HCEC 1CT (cell line): Measurements from ENCODE around the gene GSTA5.
A peak's percentile ranks its signal among the peaks of the same experiment; 100 is the strongest.
"Not testable (repeated sequence)": the region's sequence is repeated elsewhere in the genome, so short reads cannot be mapped to it uniquely, and the experiment has no call there.

Experiments
- DNase-seq: peaks from one replicate; pipeline ENCODE4 v3.0.0-alpha.2; 2017

Gene GSTA5

DNA sequence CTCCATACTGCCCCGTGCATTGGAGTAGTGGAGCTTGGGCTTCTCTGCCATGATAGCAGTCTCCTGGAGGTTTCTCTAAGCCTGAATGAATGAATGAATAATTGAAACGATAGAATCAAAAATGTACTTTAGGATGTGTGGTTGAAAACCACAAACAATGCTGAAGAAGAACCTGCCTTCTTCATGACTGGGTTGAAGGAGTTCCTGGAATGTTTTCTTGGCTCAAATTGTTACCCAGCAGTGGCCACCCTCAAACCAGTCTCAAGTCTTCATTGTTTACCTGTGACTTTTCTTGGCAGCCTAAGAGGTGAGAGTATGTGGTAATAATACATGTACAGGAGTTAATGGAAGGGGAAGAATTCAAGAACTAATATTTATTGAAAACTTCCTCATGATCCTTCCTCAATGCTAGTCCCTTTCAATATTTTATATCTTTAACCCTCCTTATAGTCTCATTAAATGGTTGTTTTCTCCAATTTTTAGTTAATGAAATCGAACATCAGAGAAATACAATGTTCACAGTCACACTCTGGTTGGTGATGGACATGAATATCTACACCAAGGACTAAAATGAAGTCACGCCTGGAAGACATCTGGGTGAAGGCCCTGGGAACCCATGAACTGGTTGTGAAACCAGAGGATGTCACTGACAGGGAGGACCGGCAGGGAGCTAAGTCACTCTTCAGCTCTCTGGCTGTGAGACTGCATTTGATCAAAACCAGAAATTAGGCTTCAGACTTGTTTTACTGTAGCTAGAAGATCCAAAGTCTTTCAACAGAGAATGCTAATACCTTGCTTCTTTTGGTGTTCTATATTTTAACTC is at the start of gene GSTA5:
GSTA5 (minus strand) TSS at position 51 of the 823 bp plus-strand sequence.
- DNase-seq, result no peak

DNA sequence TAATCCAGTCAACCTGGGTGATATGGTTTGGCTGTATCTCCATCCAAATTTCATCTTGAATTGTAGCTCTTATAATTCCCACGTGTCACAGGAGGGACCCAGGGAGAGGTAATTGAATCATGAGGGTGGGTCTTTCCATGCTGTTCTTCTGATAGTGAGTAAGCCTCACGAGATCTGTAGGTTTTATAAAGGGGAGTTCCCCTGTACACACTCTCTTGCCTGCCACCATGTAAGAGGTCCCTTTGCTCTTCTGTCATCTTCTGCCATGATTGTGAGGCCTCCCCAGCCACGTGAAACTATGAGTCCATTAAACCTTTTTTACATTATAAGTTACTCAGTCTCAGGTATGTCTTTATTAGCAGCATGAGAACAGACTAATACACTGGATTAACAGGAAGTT is 49.4 kb upstream of the GSTA5 start:
- no peak for DNase-seq

DNA sequence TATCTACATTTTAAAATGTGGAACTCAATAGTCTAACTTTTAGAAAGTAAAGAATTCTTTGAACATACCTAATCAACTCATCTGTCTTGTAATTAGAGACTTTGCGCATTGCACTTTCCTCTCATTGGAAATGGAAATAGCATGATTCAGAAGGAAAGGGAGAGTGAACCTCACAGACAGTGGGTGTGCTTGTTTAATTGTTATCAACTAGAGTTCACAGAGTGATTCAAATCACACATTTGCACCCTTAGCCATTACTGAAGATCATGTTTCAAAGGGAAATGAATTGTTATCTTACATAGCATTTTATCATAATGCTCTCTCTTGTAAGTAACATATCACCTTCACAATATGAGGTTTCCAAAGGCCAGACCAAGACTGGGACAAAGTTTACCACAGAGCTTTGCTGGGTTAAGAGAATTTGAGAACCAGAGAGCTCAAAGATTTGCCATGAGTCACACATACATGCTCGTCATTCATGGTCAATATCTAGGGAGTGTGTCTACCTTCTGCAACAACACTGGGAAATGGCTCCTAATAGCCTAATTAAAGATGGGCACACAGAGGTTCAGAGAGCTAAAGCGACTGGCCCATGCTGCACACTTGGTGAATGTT is 47.4 kb upstream of the GSTA5 start:
- DNase-seq, result peak; percentile 15

DNA sequence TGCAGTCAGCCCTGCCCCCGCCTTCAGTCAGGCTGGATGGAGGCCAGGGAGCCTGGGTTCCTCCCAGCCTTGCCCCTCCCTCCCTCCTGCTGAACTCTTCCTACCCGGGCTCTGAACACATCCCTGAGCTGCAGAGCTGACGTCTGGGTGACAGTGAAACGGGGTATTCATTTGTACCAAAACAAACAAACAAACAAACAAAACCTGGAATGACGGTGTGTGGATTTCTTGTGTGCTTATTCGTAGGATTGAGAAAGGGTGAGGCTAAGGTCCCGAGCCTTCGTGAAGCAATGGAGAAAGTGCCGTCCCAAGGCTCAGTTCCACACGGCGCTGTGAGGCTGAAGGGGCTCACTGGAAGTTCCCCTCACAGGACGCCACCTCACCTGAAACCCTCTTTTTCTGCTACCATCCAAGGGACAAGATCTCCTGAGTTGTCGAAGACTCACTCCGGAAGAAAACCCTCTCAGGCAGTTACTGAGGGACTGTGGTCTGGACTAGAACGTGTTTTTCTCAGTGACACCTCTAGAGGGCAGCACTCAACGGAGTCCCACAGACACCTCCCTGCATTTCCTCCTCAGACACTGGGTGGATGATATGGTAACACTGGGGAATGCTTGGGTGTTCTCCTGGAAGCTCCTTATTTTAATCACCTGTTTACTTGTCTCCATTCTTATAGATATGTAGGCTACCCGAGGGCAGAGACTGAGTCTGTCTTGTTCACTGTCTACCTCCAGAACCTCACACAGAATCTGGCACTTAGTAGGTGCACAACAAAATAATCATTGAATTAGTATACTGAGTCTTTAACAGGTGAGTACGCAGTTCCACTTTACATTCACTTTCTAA is 41.6 kb upstream of the GSTA5 start:
- DNase-seq, result peak; percentile 72

DNA sequence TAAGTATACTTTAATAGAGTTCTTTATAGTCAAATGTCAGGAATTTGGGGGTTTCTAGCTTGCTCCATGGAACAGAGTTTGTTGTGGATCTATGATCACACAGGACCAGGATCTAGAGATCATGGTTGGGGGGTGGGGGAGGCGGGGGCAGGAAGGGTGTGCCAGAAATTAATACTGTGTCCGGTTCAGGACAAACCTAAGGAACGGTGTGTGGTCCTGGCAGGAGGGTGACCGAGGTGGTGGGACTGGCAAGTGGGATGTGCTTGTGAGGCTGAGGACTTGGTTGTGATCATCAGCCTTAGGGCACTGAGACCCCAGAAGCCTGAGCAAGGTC is 41.0 kb upstream of the GSTA5 start:
- no peak for DNase-seq

DNA sequence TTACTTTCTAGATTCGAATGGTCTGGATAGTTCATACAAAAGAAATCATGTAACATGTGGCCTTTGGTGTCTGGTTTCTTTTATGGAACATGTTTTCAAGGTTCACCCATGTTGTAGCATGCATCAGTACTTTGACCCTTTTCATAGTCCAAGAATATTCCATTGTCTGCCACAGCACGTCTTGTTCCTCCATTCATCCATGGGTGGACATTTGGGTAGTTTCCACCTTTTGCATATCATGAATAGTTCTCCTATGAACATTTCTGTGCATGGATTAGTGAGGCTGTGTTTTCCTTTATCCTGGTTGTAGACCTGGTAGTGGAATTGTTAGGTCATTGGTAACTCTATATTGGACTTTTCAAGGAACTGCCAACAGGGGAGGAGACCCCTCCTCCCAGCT is 37.2 kb upstream of the GSTA5 start:
- DNase-seq, result peak; percentile 18

DNA sequence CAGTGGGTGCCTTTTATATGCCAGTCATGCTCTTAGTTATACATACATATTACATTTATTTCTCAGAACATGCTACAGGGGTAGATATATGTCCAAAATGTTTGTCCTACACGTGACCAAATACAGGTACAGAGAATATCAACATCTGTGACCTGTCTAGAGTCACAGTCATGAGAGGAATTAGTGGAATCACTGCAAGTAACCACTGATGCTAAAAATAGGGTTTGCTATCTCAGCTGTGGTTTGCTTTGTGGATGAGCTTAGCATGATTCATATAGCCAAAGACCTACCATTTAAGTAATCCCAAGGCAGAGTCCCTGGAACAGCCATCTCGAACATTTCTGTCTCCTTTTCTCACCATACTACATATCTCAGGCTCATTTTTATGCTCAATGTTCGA is 36.6 kb upstream of the GSTA5 start:
- DNase-seq, result peak; percentile 94

DNA sequence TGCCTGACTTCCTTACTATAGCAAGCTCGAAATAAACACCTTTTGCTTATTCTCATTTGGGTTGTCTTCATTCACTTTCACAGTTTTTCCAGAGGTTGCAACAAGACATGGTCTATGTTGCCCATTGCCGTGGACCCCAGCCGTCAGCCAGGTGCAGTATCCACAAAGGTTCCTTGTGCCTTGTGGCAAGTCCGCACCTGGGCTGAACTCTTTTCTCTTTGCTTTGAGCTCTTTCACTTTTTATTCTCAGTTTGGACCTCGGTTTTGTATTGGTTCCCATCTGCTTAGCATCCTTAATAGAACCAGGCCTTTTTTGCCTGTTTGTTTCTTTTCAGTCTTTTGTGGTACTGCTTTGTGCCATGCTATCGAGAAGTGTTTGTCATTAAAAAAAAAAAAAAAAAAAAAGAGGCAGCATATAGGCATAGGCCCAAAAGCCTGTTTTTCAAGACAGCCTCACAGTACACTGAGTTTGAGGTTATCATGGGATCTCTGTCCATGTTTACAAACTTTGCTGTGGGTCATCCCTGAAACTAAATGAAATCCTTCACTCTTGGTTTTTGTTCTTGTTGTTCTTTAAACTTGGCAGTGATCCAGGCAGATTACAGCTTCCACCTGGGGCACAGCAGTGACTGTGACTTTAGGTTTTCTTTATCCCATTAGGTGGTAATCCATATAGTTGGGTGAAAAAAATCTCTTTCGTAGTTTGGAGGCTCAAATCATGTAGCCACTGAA is 35.6 kb upstream of the GSTA5 start:
- DNase-seq, result no peak

DNA sequence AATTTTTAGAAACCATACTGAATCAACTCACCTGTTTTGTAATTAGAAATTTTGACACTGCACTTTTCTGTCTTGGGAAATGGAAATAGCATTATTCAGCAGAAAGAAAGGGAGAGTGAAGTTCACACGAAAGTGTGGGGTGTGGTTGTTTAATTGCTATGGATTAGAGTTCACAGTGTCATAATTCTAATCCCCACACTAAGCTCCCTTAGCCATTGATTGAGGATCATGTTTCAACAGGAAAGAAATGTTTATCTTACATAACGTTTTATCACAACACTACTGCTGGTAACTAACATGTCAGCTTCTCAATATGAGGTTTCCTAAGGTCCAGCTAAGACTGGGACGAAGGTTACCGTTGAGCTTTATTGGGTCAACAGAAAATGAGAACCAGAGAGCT is 31.4 kb upstream of the GSTA5 start:
- DNase-seq, result peak; percentile 13

DNA sequence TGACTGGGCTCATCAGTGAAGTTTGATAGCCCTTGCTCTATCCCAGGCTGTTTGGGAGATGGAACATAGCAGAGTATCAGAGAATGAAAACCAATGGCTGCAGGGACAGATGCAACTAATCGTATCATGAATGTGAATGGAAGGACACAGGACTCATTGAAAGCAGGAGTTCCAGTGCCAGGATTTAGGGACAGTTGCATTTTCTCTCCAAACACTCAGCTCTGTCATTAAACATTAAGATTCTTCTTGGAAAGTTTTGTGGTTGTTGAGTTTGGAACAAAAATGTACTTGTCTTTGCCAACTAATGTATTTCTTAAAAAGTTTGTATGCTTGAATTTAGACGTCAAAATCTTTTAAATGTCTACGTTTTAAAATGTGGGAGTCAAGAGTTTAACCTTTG is 31.0 kb upstream of the GSTA5 start:
- no peak for DNase-seq

DNA sequence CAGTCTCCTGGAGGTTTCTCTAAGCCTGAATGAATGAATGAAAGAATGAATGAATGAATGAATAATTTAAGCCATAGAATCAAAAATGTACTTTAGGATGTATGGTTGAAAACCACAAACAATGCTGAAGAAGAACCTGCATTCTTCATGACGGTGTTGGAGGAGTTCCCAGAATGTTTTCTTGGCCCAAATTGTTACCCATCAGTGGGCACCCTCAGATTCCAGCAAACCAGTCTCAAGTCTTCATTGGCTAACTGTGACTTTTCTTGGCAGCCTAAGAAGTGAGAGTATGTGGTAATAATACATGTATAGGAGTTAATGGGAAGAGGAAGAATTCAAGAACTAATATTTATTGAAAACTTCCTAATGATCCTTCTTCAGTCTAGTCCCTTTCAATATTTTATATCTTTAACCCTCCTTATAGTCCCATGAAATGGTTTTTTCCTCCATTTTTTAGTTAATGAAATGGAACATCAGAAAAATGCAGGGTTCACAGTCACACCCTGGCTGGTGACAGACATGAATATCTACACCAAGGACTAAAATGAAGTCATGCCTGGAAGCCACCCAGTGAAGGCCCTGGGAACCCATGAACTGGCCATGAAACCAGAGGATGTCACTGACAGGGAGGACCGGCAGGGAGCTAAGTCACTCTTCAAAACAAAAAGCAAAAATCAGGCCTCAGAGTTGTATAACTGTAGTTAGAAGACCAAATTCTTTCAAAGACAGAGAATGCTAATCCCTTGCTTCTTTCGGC is 29.9 kb upstream of the GSTA5 start:
- DNase-seq, result not testable (repeated sequence)

DNA sequence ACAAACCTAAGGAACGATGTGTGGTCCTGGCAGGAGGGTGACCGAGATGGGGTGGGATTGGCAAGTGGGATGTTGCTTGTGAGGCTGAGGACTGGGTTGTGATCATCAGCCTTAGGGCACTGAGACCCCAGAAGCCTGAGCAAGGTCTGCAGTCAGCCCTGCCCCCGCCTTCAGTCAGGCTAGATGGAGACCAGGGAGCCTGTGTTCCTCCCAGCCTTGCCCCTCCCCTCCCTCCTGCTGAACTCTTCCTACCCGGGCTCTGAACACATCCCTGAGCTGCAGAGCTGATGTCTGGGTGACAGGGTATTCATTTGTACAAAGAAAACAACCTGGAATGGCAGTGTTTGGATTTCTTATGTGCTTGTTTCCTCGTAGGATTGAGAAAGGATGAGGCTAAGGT is 28.3 kb upstream of the GSTA5 start:
- not testable (repeated sequence) for DNase-seq

DNA sequence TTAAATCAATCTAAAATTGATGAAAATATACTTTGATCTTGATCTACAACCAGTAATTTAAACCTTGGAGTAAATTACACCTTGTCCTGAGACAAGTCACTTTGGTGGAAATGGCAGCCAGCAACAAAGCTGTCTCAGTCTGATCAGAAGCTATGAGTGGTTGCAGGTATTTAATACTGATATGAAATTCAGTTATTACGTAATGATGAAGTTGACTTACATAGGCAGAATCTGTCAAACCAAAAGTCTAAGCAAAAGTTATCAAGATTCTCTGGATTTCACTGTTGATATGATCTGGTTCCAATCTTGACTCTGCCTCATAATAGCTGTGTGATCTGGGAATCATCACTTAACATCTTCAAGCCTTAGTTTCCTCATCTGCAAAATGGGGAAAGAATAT is 27.6 kb upstream of the GSTA5 start:
- no peak for DNase-seq

DNA sequence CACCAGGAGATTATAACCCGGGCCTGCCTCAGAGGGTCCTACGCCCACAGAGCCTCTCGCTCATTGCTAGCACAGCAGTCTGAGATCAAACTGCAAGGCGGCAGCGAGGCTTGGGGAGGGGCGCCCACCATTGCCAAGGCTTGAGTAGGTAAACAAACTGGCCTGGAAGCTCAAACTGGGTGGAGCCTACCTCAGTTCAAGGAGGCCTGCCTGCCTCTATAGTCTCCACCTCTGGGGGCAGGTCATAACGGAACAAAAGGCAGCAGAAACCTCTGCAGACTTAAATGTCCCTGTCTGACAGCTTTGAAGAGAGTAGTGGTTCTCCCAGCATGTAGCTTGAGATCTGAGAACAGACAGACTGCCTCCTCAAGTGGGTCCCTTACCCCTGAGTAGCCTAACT is 20.5 kb upstream of the GSTA5 start:
- not testable (repeated sequence) for DNase-seq

DNA sequence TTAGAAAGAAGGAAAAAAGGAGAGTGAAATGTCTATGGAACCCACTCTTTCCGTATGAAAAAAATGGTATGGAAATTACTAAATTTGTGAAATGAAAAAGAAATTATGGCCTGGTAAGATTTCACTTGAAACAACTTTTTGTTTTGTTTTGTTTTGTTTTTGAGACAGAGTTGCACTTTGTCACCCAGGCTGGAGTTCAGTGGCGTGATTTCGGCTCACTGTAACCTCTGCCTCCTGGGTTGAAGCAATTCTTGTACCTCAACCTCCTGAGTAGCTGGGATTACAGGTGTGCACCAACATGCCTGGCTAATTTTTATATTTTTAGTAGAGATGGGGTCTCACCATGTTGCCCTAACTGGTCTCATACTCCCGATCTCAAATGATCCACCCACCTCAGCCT is 17.8 kb upstream of the GSTA5 start:
- DNase-seq, result no peak

DNA sequence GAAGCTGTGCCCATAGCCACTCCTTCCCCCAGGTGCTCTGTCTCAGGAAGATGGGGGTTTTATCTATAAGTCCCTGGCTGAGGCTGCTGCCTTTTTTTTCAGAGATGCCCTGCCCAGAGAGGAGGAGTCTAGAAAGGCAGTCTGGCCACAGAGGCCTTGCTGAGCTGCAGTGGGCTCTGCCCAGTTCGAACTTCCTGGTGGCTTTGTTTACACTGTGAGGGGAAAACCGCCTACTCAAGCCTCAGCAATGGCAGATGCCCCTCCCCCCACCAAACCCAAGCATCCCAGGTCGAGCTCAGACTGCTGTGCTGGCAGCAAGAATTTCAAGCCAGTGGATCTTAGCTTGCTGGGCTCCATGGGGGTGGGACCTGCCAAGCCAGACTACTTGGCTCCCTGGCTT is 15.5 kb upstream of the GSTA5 start:
- DNase-seq, result not testable (repeated sequence)

DNA sequence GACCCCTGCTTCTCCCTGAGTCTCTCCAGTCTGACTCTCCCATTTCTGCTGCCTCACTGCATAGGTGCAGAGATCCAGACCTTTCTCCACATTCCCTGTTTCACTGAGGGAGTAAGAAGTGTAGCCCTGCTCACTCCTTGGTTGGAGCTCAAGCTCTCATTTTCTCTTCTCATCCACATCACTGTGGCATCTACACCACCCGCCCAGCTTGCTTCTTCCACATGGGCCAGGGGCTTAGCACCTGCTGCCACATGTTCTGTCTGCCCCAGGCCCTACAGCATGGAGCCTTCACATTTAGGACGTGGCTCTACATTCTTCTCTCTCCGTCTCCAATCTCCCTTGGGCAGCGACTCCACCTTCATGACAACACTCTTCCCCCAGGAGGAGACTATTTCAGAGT is 8.5 kb upstream of the GSTA5 start:
- no peak for DNase-seq

DNA sequence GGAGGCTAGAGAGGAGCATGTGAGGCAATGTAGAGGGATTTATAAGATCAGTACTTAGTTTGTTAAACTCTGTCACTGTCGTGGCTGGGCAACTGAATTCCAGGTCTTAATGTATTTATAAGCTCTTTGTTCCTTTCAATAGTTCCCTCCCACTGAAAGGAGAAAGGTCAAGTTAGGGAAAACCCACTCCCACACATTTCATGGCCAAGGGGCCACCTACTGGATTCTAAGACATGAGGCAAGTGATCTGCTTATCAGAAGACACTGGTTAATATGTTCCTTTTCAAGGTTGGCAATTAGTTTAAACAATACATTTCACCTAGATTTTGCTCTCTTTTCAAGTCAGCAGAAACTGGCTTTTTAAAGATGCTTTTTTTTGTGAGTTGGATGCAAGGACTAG is 5.4 kb upstream of the GSTA5 start:
- no peak for DNase-seq

DNA sequence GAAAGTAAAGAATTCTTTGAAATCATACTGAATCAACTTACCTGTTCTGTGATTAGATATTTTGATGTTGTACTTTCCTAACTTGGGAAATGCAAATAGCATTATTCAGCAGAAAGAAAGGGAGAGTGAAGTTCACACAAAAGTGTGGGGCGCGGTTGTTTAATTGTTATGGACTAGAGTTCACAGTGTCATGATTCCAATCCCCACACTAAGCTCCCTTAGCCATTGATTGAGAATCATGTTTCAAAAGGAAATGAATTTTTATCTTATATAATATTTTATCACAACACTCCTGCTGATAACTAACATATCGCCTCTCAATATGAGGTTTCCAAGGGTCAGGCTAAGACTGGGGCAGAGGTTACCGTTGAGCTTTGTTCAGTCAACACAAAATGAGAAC is 3.0 kb upstream of the GSTA5 start:
- no peak for DNase-seq

DNA sequence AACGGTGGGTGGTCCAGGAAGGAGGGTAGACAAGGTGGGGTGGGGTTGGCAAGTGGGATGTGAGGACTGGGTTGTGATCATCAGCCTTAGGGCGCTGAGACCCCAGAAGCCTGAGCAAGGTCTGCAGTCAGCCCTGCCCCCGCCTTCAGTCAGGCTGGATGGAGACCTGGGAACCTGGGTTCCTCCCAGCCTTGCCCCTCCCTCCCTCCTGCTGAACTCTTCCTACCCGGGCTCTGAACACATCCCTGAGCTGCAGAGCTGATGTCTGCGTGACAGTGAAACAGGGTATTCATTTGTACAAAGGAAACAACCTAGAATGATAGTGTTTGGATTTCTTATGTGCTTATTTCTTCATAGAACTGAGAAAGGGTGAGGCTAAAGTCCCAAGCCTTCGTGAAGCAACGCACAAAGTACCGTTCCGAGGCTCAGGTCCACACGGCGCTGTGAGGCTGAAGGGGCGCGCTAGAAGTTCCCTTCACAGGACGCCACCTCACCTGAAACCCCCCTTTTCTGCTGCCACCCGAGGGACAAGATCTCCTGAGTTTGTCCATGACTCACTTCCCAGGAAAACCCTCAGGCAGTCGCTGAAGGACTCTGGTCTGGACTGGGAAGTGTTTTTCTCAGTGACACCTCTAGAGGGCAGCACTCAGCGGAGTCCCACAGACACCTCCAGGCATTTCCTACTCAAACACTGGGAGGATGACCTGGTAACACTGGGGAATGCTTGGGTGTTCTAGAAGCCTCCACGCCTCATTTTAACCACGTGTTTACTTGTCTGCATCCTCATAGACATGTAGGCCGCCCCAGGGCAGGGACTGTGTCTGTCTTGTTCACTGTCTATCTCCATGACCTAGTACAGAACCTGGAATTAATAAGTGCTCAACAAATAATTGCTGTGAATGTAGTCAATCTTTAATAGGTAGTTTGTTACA is 1.2 kb downstream of the GSTA5 start:
- peak; percentile 67 for DNase-seq

DNA sequence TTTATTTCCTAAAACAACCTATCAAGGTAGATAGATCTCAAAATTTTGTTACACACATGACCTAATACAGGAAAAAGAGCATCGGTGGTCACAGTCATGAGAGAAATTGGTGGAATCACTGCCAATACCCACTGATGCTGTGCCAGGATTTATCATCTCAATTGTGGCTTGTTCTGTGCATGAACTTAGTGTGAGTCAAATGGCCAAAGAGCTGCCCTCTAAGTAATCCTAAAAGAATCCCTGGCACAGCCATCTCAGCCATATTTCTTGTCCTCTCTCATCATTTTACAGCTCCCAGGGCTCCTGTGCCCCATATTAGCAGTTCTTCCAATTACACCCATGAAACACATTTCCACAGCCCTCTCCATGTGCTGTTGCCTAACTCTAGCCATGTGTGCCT is 6.1 kb downstream of the GSTA5 start:
- DNase-seq, result peak; percentile 42
